GM12891 (cell line): ENCODE data around the gene CCDC184.

Experiments
- DNase-seq: peaks from one replicate; pipeline ENCODE4 v3.0.0; 2011; ENCODE audit warnings: low spot score; ENCODE audit not compliant: insufficient read length
- FAIRE-seq: peaks from 2 replicates; lab custom pipeline; 2011; peaks lifted over from hg19 to GRCh38; lab: Jason Lieb, UNC
- PAX5 ChIP-seq: IDR thresholded peaks from 2 replicates; pipeline ENCODE4 v1.6.1; 2011; ENCODE audit warnings: low read length, moderate library complexity, mild to moderate bottlenecking; ENCODE audit not compliant: insufficient read depth, severe bottlenecking
- POLR2A ChIP-seq: IDR thresholded peaks from 2 replicates; pipeline ENCODE4 v1.6.1; 2011; ENCODE audit warnings: low read depth, low read length, control low read depth
- POLR2AphosphoS5 ChIP-seq: IDR thresholded peaks from 2 replicates; pipeline ENCODE4 v1.6.1; 2011; ENCODE audit warnings: low read depth, low read length, control low read depth
- POU2F2 ChIP-seq: IDR thresholded peaks from 2 replicates; pipeline ENCODE4 v1.6.1; 2011; ENCODE audit warnings: low read depth, mild to moderate bottlenecking, control low read depth, low read length, moderate library complexity
- SPI1 ChIP-seq: IDR thresholded peaks from 2 replicates; pipeline ENCODE4 v1.6.1; 2011; ENCODE audit warnings: low read depth, low read length, control low read depth
- TAF1 ChIP-seq: IDR thresholded peaks from 2 replicates; pipeline ENCODE4 v1.6.1; 2011; ENCODE audit warnings: low read depth, low read length, control low read depth

CCDC184 gene

DNA sequence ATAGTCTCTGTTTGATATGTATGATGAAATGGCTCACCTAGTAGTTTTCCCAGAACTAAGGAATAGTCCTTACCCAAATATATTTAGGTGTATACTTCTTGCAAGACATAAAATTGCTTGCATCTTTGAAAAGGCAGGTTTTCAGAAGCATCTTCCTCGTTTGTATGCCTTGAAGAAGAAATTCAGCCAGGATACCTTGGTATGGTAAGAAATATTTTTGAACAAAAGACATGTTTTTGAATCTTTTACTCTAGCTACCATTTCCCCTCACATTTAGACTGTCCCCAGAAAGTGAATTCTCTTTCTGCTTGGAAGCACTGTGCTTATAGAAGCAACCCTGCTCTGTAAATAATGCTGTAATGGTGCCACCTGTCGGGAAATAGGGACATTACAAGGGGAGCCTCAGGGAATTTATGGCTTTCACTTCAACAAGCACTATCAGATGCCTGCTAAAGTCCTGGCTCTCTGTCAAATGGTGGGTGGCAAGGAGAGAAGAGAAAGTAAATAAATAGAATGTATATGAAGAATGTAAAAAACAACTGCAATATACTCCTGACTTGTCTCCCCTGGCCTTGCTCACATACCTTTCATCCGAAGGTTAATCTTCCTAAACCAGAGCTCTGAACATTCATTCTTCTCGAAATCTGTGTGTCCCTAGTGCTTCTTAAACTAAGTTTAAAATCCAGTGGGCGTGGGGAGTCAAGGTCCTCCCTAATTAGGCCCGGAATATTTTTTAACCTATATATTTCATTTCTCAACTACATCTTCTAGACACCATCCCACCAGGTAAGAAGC, 6.1 kb downstream of the CCDC184 start:
- FAIRE-seq (peak; percentile 66), DNase-seq (no peak)

DNA sequence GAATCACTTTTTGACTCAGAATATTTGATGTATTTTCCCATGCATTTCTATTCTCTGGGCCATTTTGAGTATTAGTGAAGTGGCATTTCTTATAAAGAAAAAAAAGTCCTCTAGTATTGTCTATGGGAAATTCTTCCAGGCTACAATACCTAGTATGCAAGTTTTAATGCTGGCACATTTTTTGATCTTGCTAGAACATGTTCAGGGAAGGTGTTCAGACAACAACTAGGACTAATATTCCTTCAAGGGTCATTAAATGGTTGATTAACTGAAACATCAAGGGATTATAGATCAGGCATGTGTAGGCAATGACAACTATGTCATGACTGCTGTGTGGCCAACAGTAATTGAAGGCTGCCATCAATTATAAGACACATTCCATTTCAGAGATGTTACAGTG, 7.7 kb downstream of the CCDC184 start:
- FAIRE-seq, result no peak
- TF ChIP-seq PAX5 (no peak), SPI1 (no peak), TAF1 (no peak)
- DNase-seq, result no peak

More for the DNA sequence above, 6.1 kb downstream of the CCDC184 start:
- TF ChIP-seq POLR2A (no peak), PAX5 (no peak), POLR2AphosphoS5 (no peak), TAF1 (no peak), POU2F2 (no peak), SPI1 (no peak)

DNA sequence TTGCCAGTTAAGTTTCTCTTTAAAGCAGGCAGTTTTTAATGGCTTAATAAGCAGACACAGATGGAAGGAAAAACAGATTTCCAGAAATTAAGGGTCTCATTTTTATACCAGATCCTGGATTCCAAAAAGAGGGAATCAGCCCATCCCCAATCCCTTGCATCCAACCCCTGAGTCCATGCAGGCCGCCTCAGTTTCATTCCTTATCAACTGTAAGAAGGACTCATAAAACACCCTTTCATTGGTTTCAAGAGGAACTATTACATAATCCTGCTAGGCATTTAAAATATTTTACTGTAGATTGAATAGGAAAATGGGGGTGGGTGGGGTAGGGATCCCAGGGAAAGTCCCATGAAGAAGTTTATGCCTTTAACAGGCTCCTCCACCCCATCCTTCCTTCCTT, 9.4 kb downstream of the CCDC184 start:
- no peak for TF ChIP-seq POLR2A
- TF ChIP-seq POU2F2, result no peak
- no peak for TF ChIP-seq PAX5
- TF ChIP-seq POLR2AphosphoS5, result no peak
- TF ChIP-seq TAF1, result no peak
- no peak for FAIRE-seq
- no peak for DNase-seq

DNA sequence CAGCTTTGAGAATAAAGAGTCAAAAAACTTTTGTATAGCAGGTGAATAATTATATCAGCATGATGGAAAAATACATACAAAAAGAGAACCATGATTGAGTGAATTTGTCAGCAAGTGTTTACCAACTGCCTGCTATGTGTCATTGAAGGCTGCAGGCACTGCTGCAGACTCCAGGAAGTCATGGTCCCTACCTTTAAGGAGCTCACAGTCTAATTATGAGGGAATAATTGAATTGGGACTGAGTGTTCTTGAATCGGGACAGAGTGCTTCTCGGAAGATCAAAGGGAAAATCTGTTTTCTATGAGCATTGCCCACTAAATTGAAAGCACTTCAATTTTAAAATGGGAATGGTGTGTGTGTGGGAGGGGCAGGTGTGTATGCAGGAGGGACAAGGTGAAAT, 10.2 kb downstream of the CCDC184 start:
- DNase-seq, result no peak
- no peak for FAIRE-seq
- no peak for TF ChIP-seq PAX5
- TF ChIP-seq POLR2A, result no peak
- TF ChIP-seq POU2F2, result no peak
- TF ChIP-seq POLR2AphosphoS5, result no peak
- no peak for TF ChIP-seq SPI1
- TF ChIP-seq TAF1, result no peak

DNA sequence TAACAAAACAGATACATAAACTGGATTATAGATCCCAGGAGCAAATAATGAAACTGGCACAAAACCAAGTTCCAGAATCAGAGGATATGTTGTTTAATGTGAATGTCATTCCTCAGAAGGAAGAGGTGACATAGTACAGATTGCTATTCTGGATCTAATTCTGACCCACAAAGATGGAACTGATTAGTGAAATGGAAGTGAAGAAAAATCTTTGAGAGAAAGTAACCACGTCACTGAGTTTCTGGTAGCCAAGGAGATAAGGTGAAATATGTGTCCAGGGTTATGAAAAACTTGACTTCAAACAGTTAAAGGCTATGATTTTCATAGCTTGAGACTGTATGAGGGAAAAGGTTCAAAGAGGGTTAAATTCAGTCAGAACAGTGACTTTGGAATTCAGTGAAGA, 11.4 kb downstream of the CCDC184 start:
- TF ChIP-seq SPI1 (no peak), POLR2AphosphoS5 (no peak), TAF1 (no peak), PAX5 (no peak), POLR2A (no peak), POU2F2 (no peak)
- DNase-seq, result no peak
- FAIRE-seq, result no peak

DNA sequence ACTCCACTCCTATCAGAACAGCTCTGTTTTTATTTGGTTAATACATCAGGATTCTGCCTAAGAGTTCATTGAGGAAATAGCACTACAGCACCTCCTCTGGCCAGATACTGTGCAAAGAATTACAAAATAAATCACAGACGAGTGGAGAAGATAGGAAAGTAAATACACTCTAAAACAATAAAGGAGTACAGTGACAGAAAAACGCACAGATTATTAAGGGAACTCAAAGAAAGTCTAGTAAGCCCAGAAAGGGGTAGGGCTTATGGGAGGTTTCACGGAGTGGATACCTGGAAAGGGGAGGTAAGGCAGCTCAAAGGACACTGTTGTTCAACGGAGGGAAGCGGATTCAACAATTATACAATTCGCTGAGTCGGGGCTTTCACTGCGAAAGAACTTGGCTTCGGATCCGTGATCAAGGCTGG, 14.1 kb downstream of the CCDC184 start:
- FAIRE-seq, result no peak
- DNase-seq, result no peak
- no peak for TF ChIP-seq SPI1
- TF ChIP-seq POLR2AphosphoS5, result no peak

DNA sequence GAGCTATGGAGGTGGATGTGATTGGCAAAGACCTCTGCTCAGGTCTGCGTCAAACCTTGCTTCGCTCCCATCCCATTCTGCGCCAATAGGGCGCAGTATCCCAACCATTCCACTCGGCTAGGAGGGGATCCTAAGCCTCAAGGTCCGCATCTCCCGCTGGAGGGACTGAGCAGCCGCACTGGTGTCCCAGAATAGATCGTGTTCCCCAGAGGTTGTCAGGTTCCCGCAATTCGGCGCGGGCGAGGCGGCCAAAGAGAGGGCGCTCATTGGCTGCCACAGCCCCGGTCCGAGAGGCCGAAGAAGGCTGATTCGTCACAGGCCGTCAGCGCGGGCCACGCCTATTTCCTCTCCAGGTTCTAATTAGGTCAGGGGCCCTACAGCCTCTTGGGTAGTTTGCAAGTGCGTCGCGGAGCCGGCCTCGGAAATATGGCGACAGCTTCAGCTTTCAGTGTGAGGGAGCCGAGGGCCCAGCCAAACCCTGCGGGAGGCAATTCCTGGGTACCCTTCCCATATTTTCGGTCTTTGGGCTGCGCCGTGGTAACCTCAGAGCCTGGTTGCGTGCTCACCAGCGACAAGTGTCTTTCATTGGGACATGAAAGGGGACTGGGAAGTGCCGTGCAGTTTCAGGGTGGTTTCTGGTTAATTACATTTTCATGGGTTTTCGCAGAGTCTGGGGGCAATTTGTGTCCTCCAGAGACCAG, 14.7 kb downstream of the CCDC184 start:
- peak; percentile 96 for FAIRE-seq
- TF ChIP-seq POLR2AphosphoS5 (peak; percentile 97), POU2F2 (no peak; the same call in none of the 2 replicates), PAX5 (no peak), SPI1 (0 out of 2 replicates have a peak, but pooled peaks have one; percentile 8), TAF1 (peak; percentile 93), POLR2A (peak; percentile 95)
- peak; percentile 70 for DNase-seq

DNA sequence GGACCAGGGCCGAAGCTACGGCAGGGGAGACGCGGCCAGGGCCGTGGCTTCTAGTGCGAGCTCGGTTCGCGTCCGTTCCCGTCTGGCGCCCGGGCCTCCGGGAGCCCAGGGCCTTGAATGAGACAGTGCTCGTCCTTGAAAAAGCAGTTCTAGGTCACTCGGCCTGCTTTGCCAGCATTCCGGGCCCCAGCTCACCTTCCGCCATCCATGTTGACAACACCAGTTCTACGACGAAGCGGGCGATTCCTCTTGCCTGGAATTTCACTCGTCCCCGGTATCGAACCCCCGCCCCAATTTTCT, 15.2 kb downstream of the CCDC184 start:
- TF ChIP-seq POLR2A (no peak), POU2F2 (no peak), TAF1 (no peak)
- DNase-seq, result no peak
- FAIRE-seq, result no peak

DNA sequence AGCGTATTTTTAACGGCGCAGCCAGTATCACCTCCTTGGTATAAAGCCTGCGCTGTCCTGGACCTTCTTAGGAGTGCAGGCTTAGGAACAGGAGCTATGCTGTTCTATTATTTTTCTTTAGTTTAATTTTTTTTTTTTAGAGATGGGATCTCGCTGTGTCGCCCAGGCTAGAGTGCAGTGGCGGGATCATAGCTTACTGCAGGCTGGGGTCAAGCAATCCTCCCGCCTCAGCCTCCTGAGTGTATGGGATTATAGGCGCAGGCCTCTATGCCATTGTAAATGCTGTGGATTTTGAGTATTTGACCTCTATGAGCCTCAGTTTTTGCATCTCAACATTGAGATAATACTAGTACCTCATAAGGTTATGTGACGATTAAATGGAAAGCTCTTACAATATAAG, 15.5 kb downstream of the CCDC184 start:
- TF ChIP-seq SPI1 (no peak), TAF1 (no peak), POLR2A (no peak), POU2F2 (no peak), PAX5 (no peak), POLR2AphosphoS5 (no peak)
- DNase-seq (no peak), FAIRE-seq (no peak)

DNA sequence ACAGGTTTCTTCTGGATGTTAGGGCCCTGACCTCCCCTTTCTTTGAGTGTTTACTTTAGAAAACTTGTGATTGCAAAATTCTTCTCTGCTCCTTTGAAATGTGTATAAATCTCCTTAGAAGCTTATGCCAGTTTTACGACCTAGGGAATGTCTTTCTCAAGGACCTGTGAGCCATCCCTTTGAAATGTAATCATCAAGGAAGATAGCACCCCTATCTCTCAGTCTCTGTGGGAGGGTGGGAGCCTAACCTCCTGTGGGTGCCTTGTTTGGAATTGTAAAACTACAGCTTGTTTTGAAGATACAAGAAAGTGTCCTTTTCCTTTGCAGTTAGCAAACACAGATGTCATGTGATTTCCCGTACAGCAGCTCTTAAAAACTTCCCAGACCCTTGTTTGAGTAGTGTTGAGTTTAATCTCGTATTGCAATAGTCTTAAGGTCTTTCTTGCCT, 16.4 kb downstream of the CCDC184 start:
- DNase-seq, result no peak
- no peak for FAIRE-seq
- TF ChIP-seq POU2F2 (no peak), TAF1 (no peak), SPI1 (no peak), POLR2A (no peak), PAX5 (no peak), POLR2AphosphoS5 (no peak)
